Neuron (in vitro differentiated cells): ENCODE measurements around the gene IL33.

Experiments
- H2AFZ ChIP-seq: one replicate; pipeline ENCODE4 v1.6.1; 2013; ENCODE audit warnings: low read depth, mild to moderate bottlenecking, inconsistent platforms, low read length, moderate library complexity
- H3K27me3 ChIP-seq: one replicate; pipeline ENCODE4 v1.6.1; 2013; ENCODE audit warnings: low read length; ENCODE audit not compliant: insufficient read depth
- H3K36me3 ChIP-seq: one replicate; pipeline ENCODE4 v1.6.1; 2013; ENCODE audit warnings: low read length; ENCODE audit not compliant: insufficient read depth
- H3K4me1 ChIP-seq: one replicate; pipeline ENCODE4 v1.6.1; 2013; ENCODE audit warnings: low read length; ENCODE audit not compliant: insufficient read depth
- H3K4me3 ChIP-seq: 2 replicates; pipeline ENCODE4 v1.5.1; 2013; ENCODE audit warnings: mild to moderate bottlenecking, low read length, moderate library complexity
- H3K9me3 ChIP-seq: one replicate; pipeline ENCODE4 v1.6.1; 2013; ENCODE audit warnings: low read length

IL33 gene

DNA sequence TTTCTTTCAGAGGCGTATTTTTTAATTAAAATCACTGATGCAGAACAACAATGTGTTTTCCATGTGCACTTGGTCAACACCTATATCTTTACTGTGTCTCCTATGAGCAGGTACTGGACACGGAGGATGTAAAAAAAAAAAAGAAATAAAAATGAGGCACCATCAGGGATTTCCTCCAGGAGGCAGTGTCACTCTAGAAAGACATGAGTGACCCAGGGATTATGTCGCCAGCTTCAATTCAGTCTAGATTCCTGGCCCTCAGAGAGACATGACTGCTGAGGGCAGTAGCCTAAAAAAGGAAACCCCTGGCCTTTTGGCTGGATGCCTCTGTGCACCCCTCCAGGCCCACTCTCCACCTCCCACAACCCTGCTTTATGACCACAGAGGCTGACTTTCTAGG is 18.3 kb upstream of the IL33 start:
- no peak overlapping the region for H2AFZ ChIP-seq
- no peaks in the 10 kb centered on the region for H3K4me1 ChIP-seq
- H3K27me3 ChIP-seq: no peaks in the 10 kb centered on the region
- H3K9me3 ChIP-seq: no peaks in the 10 kb centered on the region
- H3K36me3 ChIP-seq: no peaks in the 10 kb centered on the region
- no peak overlapping the region for H3K4me3 ChIP-seq

DNA sequence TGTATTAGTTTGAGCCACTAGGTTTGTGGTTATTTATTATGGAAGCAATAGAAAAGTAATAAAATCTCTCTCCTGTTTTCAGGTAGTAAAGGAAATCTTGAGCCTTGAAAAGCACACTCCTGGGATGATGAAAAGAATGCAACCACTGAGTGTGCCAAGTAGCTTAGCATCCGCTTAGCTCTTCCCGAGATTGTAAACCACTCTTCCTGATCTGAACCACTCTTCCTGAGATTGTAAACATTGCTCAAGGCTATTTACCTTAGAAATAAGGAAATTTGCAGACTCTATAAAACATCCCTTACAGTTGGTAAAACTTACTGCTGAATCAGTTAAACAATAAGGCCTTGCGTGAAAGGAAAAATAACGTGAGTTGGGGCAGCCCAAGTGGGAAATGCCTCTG is 17.4 kb upstream of the IL33 start:
- Histone ChIP-seq H3K9me3 (no peaks in the 10 kb centered on the region), H3K27me3 (no peaks in the 10 kb centered on the region), H3K4me1 (no peaks in the 10 kb centered on the region), H3K4me3 (no peak overlapping the region), H2AFZ (no peak overlapping the region), H3K36me3 (no peaks in the 10 kb centered on the region)

DNA sequence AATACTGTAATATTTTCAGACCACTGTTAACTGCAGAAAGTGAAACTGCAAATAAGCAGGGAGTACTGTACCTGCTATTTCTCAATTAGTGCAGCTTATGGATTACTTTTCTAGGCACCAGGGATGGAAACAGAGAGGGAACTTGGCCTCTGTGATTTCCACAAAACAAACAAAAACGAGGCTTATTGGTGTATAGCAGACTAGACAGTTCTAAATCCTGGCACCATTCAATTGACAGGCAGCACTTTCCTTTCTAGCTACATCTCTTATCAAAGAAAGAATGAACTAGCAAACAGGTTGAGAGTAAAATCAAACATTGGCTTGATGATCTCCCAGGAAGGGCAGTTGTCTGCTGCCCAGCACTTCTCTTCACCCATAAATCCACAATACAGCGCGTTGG is 16.0 kb upstream of the IL33 start:
- no peaks in the 10 kb centered on the region for H3K9me3 ChIP-seq
- no peak overlapping the region for H2AFZ ChIP-seq
- H3K27me3 ChIP-seq: no peaks in the 10 kb centered on the region
- no peak overlapping the region for H3K4me3 ChIP-seq
- no peaks in the 10 kb centered on the region for H3K4me1 ChIP-seq
- no peaks in the 10 kb centered on the region for H3K36me3 ChIP-seq

DNA sequence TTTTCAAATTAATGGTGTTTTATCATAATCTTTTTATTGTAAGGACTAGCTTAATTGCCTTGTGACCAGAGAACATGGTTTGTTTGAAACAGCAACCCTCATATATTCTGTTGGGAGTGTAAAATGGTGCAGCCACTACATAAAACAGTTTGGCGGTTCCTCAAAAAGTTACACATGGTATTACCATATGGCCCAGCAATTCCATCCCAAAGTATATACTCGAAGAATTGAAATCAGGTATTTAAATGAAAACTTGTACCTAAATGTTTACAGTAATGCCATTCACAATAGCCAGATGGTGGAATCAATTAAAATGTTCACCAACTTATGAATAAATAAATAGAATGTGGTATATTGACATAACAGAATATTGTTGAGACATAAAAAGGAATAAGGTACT is 14.8 kb upstream of the IL33 start:
- Histone ChIP-seq H2AFZ (no peak overlapping the region), H3K9me3 (no peaks in the 10 kb centered on the region), H3K4me1 (no peaks in the 10 kb centered on the region), H3K4me3 (no peak overlapping the region), H3K36me3 (no peaks in the 10 kb centered on the region), H3K27me3 (no peaks in the 10 kb centered on the region)

DNA sequence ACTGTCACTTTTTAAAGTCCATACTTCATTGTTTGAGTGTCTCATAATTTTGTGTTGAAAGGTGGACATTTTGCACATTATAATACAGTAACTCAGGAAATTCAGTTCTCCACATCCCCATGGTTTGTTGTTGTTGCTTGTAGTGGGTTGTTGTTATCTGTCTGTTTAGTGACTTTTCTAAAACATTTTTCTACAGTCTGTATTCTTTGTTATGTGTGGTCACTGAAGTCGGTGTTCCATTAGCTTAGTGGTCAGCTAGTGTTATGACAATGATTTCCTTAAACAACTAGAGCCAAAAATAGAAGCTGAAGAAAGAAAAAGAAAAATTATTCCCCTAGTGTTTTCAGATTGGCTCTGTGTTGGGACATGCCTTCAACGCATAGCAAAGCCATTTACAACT is 5.6 kb upstream of the IL33 start:
- H3K4me3 ChIP-seq: no peak overlapping the region
- no peaks in the 10 kb centered on the region for H3K36me3 ChIP-seq
- no peaks in the 10 kb centered on the region for H3K4me1 ChIP-seq
- H3K27me3 ChIP-seq: no peaks in the 10 kb centered on the region
- H3K9me3 ChIP-seq: peaks cover 2% of the 10 kb centered on the region
- H2AFZ ChIP-seq: no peak overlapping the region

DNA sequence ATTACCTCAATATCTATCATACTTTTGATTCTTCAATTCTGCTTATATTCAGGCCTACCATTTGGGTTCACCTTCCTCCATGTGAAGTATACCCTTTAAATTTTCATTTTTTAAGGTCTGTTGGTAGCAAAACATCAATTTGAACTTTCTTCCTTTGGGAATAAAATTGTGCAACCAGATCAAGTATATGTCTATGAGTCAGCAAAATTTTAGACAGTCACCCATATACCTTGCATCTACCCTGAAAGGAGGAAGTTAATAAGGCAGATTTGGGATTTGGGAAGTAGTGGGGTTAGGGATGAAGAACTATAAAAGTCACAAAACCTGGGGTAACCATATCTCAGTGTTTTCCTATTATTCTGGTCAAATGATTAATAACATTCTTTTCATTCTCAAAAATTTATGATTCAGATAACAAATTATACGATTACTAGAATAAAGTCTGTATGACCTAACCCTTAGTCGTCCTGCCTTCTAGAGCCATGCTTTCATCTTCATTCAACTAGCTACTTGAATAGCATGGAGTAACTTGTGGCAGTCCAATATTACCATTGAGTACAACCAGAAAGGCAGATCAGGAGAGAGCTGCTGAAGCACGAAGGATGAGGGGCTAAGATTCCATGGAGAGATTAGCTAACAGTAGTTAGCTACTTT is 2.8 kb upstream of the IL33 start:
- H3K36me3 ChIP-seq: no peaks in the 10 kb centered on the region
- H3K27me3 ChIP-seq: no peaks in the 10 kb centered on the region
- peaks cover 2% of the 10 kb centered on the region for H3K9me3 ChIP-seq
- H2AFZ ChIP-seq: no peak overlapping the region
- no peaks in the 10 kb centered on the region for H3K4me1 ChIP-seq
- H3K4me3 ChIP-seq: no peak overlapping the region

DNA sequence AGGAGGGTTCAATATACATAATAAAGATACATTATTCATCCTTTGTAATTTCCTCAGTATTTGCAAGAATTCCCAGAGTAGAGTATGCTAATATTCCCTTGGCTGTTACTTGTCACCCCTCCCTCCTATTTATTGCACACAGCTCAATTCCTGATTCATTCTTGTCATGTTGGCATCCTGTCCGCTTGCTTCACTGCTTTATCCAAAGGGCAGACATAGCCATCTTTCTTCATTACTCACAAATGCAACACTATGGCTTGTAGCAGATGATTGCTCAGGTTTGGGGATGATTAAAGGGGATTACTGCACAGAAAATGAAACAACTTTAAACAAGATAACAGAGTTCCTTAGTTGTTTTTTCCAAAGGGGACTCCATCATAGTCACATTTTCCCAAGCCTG is 1.2 kb upstream of the IL33 start:
- H2AFZ ChIP-seq: no peak overlapping the region
- no peaks in the 10 kb centered on the region for H3K27me3 ChIP-seq
- peaks cover under 1% of the 10 kb centered on the region for H3K9me3 ChIP-seq
- no peak overlapping the region for H3K4me3 ChIP-seq
- H3K36me3 ChIP-seq: no peaks in the 10 kb centered on the region
- no peaks in the 10 kb centered on the region for H3K4me1 ChIP-seq

DNA sequence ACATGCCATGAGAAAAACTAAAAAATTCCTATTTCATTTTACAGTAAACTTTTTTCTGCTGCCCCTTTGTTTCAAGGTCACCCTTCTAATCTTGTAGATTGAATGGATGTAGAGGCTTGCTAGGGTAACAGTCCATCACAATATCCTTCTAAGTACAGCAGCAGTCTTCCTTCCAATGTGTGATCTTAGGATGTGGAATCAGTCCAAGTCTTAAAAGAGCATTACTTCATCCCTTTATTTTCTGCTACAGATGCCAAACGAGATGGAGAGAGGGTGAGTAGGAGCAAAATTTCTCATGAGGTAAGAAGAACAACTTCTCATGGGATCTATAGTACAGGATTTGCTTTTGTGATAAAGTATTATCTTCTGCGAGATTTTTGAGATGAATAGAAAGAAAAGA is 704 bp upstream of the IL33 start:
- H3K9me3 ChIP-seq: no peaks in the 10 kb centered on the region
- H3K36me3 ChIP-seq: no peaks in the 10 kb centered on the region
- no peaks in the 10 kb centered on the region for H3K27me3 ChIP-seq
- no peaks in the 10 kb centered on the region for H3K4me1 ChIP-seq
- H3K4me3 ChIP-seq: no peak overlapping the region
- H2AFZ ChIP-seq: no peak overlapping the region

DNA sequence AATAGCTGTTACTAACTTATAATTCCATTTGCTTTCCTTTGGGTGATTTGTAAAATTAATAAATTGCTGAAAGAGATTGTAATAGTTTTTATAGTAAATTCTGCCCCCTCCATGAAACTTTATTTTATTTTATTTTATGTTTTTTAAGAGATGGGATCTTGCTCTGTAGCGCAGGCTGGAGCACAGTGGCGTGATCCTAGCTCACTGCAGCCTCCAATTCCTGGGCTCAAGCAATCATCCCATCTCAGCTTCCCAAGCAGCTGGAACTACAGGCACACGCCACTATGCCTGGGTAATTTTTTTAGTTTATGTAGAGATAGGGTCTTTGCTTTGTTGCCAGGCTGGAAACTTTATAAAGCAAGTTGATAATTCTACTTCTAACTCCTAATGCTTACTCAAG is 395 bp downstream of the IL33 start:
- Histone ChIP-seq H2AFZ (no peak overlapping the region), H3K27me3 (no peaks in the 10 kb centered on the region), H3K9me3 (no peaks in the 10 kb centered on the region), H3K36me3 (no peaks in the 10 kb centered on the region), H3K4me3 (no peak overlapping the region), H3K4me1 (no peaks in the 10 kb centered on the region)

DNA sequence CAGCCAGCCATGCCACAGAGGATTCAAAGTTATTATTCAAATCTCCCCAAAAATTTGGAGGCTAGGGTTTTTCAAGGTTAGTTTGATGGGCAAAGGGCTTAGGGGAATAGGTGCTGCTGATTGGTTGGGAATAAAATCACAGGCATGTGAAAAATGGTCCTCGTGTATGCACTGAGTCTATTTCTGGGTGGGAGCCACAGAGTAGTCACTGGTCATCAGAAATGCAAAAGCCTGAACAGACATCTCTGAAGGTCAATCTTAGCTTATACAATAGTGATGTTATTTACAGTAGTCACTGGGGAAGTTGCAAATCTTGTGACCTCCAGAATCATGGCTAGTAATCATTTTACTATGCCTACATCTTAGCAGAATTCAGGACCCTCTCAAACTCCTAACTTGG is 1.3 kb downstream of the IL33 start:
- H2AFZ ChIP-seq: no peak overlapping the region
- no peaks in the 10 kb centered on the region for H3K36me3 ChIP-seq
- H3K4me3 ChIP-seq: no peak overlapping the region
- H3K9me3 ChIP-seq: no peaks in the 10 kb centered on the region
- no peaks in the 10 kb centered on the region for H3K27me3 ChIP-seq
- no peaks in the 10 kb centered on the region for H3K4me1 ChIP-seq

DNA sequence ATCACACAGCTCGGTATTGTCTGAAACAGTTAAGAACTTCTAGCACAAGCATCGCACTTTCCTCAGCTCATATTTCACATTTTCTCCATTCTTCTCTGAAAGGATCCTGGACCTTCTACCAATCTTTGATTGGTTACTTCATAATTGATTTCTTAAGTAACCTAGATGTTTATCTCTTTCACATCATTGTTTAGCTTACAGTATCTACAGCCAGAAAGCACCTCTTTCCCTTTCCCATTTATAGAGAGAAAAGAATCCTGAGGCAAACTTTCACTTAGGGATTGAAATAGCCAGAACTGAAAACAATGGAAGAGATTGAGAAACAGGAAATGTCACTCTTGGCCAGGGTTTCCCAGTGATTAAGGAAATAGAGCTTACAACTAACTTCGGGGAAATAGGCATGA is 2.5 kb downstream of the IL33 start:
- no peaks in the 10 kb centered on the region for H3K9me3 ChIP-seq
- H2AFZ ChIP-seq: no peak overlapping the region
- H3K4me3 ChIP-seq: no peak overlapping the region
- no peaks in the 10 kb centered on the region for H3K36me3 ChIP-seq
- no peaks in the 10 kb centered on the region for H3K27me3 ChIP-seq
- H3K4me1 ChIP-seq: no peaks in the 10 kb centered on the region

DNA sequence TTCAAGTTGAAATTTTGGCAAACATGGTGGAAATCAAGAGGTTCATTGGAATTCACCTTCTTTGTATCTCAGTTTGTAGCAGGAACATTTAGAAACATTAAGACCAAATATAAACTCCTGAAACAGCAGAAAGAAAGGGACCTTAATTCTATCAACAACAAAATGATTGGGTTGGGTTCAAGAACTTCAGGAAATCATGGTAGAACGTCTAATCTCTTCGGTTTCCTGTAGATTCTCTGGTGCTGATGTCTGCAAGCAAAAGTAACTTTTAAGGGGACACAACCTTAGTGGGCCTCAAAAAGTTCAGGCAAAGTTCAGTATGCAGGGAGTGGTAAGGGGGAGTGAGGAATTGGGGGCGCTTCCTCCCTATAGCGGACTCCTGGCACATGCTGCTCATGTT is 3.4 kb downstream of the IL33 start:
- Histone ChIP-seq H3K9me3 (no peaks in the 10 kb centered on the region), H3K4me1 (no peaks in the 10 kb centered on the region)

DNA sequence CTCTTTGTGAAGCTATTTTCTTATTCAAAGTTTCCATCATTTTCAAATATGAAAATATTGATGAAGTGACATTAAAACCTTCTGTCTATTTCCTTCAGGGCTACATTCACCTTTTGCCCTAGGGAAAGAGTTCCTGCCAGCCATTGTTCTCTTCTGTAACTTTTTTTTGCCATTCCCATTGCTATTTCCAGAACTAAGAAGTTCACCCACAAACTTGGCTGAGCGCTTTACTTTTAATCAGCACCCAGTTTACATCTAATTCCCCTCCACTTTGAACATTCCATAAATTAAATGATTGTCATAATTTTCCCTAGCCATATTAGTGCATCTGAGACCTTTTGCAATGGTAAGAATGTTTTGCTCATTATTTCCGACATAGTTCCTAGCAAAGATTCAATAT is 4.4 kb downstream of the IL33 start:
- no peak overlapping the region for H2AFZ ChIP-seq
- H3K9me3 ChIP-seq: no peaks in the 10 kb centered on the region
- H3K36me3 ChIP-seq: no peaks in the 10 kb centered on the region
- no peak overlapping the region for H3K4me3 ChIP-seq
- H3K27me3 ChIP-seq: no peaks in the 10 kb centered on the region
- H3K4me1 ChIP-seq: no peaks in the 10 kb centered on the region

More for the DNA sequence above, 3.4 kb downstream of the IL33 start:
- no peak overlapping the region for H2AFZ ChIP-seq
- no peak overlapping the region for H3K4me3 ChIP-seq
- H3K36me3 ChIP-seq: no peaks in the 10 kb centered on the region
- no peaks in the 10 kb centered on the region for H3K27me3 ChIP-seq

DNA sequence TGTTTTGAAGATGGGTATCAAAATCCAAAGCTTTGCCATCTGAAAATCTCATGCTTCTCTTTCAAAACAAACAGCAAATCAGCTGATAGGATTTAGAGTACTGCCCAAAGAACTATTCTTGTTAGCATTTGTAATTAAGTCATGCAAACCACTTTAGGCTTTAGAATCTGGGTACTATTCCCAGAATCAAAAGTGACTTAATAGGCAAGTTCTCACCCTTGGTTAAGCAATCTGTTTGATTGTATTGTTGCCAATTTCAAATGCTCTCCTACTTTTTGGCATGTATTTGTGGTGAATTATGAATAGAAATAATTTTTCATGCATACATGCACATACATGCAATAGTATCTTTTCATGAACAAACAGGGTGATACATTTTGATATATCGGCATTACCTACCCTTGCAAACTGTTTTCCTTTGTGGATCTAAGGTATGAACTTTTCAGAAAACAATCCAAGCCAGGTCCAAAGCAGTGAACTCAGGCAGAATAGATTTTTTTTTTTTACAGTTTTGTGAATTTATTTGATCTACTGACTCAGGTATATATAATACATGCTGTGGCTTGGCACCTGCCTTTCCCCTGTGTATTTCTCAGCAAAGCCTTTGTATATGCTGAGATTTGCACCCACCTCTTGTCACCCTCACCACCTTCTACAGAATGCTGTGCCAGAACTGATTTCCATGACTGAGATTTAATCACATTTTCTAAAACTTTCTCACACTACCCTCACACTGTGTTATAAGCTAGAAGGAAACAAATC is 9.0 kb downstream of the IL33 start:
- H3K4me3 ChIP-seq: no peak overlapping the region
- H3K9me3 ChIP-seq: no peaks in the 10 kb centered on the region

More for the DNA sequence above, 9.0 kb downstream of the IL33 start:
- H2AFZ ChIP-seq: no peak overlapping the region
- peaks cover 3% of the 10 kb centered on the region for H3K4me1 ChIP-seq
- no peaks in the 10 kb centered on the region for H3K36me3 ChIP-seq
- no peaks in the 10 kb centered on the region for H3K27me3 ChIP-seq
